LNCAP (cell line): ENCODE measurements around the gene USP2.

Experiments used
- TF ChIP-seq, protein P1 (sequence below): fragments of 450-650 bp; IDR thresholded peaks from 2 replicates; pipeline ENCODE4 v1.5.1; 2017; ENCODE audit warnings: mild to moderate bottlenecking

Gene USP2

DNA sequence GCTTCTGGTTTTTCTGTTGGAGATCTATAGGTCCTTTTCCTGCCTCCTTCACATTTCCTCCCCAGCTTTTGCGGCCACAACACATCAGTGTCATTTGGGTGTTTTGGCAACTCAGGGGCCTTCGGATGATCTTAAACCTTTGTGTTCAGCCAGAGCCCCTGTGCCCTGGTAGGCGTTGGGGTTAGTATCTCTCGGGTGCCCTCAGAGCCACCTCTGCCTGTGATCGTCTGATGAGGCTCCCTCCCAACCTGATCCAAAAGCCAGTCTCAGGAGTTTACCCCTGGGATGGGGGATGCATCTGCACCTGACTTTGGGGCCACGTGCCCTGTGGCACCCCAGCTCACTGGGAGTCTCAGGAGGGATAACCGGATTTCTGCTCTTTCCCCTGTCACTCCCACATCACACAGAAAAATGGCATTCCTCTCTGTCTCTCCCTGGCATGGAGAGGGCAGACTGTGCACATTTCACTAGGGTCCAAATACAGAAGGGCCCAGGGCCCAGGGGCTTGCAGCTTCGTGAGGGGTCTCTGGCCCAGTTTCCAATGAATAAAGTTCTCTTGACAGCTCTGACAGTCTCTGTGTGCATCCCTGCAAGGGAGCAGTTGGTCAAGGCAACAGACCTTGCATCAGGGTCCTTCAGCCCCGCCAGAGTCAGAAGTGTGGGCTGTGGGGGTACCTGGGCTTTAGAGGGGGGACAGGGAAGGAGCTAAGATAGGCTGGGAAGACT lies 44.6 kb downstream of the USP2 start:
- TF ChIP-seq, protein P1, sequence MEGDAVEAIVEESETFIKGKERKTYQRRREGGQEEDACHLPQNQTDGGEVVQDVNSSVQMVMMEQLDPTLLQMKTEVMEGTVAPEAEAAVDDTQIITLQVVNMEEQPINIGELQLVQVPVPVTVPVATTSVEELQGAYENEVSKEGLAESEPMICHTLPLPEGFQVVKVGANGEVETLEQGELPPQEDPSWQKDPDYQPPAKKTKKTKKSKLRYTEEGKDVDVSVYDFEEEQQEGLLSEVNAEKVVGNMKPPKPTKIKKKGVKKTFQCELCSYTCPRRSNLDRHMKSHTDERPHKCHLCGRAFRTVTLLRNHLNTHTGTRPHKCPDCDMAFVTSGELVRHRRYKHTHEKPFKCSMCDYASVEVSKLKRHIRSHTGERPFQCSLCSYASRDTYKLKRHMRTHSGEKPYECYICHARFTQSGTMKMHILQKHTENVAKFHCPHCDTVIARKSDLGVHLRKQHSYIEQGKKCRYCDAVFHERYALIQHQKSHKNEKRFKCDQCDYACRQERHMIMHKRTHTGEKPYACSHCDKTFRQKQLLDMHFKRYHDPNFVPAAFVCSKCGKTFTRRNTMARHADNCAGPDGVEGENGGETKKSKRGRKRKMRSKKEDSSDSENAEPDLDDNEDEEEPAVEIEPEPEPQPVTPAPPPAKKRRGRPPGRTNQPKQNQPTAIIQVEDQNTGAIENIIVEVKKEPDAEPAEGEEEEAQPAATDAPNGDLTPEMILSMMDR, result no peak

DNA sequence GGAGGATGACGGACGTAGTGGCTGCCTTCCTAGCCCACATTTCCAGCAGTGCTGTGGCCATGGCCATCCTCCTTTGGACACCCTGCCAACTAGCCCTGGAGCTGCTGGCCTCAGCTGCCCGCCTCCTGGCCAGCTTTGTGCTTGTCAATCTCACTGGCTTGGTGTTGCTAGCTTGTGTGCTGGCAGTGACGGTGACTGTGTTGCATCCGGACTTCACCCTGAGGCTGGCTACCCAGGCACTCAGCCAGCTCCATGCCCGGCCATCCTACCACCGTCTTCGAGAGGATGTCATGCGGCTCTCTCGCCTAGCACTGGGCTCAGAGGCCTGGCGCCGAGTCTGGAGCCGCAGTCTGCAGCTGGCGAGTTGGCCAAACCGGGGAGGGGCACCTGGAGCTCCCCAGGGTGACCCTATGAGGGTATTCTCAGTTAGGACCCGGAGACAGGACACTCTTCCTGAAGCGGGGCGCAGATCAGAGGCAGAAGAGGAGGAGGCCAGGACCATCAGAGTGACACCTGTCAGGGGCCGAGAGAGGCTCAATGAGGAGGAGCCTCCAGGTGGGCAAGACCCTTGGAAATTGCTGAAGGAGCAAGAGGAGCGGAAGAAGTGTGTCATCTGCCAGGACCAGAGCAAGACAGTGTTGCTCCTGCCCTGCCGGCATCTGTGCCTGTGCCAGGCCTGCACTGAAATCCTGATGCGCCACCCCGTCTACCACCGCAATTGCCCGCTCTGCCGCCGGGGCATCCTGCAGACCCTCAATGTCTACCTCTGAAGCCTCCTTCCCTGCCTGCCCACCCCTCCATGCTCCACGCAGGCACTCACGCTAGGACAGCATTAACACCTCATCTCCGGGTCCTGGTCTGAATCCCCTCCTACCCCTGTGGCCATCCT lies 45.6 kb downstream of the USP2 start:
- TF ChIP-seq, protein P1, result no peak

DNA sequence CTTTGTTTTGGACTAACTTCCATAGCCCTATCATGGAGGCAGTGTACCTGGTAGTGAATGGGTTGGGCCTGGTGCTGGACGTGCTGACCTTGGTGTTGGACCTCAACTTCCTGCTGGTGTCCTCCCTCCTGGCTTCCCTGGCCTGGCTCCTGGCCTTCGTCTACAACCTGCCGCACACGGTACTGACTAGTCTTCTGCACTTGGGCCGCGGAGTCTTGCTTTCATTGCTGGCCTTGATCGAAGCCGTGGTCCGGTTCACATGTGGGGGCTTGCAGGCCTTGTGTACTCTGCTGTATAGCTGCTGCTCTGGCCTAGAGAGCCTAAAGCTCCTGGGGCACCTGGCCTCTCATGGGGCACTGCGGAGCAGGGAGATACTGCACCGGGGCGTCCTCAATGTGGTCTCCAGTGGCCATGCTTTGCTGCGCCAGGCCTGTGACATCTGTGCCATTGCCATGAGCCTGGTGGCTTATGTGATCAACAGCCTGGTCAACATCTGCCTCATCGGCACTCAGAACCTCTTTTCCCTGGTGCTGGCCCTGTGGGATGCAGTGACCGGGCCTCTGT lies 46.3 kb downstream of the USP2 start:
- TF ChIP-seq, protein P1, result no peak

DNA sequence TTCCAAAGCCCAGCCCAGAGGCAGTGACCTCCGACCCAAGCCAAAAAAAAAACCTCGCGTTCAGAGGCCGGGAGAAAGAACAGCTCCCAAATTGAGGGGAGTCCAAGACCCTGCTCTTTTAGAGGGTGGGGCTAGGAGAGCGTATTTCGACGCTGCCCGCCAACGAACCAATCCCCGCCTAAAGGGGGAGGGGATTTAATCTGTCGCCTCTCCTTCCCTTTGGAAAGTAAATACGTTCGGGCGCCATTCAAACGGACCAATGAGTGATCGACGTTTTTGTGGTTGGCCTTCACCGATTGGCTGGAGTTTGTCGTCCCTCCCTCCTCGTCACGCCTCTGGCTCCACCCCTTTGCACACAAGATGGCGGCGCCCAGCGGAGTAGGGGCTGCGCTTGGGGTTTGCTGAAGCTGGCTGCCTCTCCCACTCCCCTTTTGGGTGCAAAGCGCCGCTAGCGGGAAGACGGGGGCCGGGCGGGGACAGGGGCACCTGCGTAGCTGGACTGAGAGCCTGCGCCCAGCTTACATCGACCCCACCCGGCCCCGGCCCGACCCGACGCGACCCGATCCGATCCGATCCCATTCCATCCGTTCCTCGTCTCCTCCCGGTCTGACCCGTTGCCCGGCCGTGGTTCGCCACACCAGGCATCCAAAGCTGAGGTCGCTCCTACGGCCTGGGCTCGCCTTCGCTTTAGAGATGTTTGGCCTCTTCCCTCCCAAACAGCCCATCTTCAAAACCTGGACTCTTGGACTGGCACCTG lies 47.1 kb downstream of the USP2 start, which contains the start of gene RNF26:
RNF26 (plus strand) TSS at position 354 of the 757 bp plus-strand sequence. CDS start 596 bp downstream, outside the sequence.
- TF ChIP-seq, protein P1, result no peak

DNA sequence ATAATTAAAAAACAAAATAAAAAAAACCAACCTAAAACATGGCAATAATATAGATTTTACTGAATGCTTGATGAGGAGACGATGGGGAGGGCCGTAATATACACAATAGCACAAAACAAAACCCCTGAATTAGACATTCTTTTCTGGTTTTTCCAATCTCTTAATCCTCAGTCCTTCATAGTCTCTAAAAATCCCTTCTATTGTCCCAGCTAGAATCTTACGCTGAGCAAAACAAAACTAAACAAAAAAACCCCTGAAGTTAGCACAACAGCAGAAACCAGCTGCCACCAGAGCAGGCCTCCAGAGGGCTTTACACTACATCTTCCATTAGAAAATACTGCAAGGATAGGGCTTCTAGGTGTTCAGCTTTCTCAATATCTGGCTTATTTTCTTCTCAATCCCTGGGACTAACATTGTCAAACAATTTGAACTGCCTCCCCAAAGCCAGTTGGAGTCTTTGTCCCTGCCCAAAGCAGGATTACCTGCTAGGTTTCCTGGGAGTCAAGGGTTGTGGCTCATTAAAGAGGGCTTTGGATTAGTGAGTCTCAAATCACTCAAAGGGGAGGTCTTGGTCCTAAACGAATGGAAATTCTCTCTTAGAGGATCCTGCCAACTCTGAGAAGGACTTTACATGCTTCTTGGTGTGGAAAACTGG lies 49.3 kb downstream of the USP2 start:
- TF ChIP-seq, protein P1, result no peak

DNA sequence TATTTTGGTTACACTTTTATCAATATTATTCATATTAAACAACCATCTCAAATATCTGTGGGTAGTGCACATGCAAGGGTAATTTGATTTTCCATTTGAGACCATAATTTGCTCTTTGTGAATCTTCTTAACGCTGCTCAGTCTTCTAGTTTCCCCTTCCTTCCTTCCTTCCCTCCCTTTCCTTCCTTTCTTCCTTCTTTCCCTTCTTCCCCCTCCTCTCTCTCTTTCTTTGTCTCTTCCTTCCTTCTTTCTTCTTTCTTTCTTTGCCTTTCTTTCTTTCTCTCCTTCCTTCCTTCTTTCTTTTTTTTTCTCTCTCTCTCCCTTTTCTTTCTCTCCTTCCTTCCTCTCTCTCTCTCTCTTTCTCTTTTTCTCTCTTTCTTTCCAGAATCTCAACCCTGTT lies 51.3 kb downstream of the USP2 start:
- TF ChIP-seq, protein P1, result no peak
